GM21717 (cell line): ENCODE results near the gene LRRC57.
A peak's percentile ranks its signal among the peaks of the same experiment; 100 is the strongest.
"Not testable (repeated sequence)": the region's sequence is repeated elsewhere in the genome, so short reads cannot be mapped to it uniquely, and the experiment has no call there.

Experiments used
- ATAC-seq: cut with Tn5 transposase; IDR thresholded peaks from one replicate; pipeline ENCODE4 v1.9.1; 2021; ENCODE audit warnings: mild to moderate bottlenecking, moderate library complexity; ENCODE audit not compliant: unreplicated experiment

Gene LRRC57

GRCh38 chr15:42548249-42549031 is at the start of gene LRRC57, which contains the start of gene HAUS2:
LRRC57 (minus strand) TSS chr15:42548793; CDS start chr15:42548434, 359 bp downstream.
HAUS2 (plus strand) TSS chr15:42548838; CDS start chr15:42548873, 35 bp downstream.
- ATAC-seq, result peak; percentile 63

DNA sequence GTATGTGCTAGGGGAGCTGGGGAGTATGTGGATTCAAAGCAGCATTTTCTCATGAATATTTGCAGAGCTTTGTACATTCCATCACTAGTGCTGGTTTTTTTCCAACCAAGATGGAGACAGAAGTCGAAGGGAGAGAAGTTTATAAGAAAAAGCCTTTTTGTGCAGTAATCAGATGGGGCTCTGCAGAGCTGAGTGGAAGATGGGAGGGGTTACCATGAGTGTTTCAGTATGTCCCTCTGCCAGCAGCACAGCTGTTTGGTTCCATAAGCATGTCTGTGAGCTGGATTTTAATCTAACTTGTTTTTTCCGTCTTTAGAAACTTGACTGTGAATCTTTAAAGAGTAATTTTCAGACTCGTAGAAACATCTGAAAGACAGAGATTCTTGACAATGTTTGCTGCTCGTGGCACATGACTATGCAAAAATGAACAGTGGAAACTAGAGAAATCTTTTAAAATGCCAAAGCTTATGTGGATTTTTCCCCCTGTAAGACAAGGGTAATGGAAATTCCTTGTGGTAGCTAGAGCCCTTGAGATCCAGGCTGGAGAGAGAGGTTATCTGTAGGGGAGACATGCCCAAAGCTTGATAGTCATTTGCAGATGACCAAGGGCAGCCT is 47.1 kb upstream of the LRRC57 start:
- ATAC-seq, result no peak

- no peak for ATAC-seq
These were observed 45.5 kb upstream of the LRRC57 start for GRCh38 chr15:42594095-42594494.

DNA sequence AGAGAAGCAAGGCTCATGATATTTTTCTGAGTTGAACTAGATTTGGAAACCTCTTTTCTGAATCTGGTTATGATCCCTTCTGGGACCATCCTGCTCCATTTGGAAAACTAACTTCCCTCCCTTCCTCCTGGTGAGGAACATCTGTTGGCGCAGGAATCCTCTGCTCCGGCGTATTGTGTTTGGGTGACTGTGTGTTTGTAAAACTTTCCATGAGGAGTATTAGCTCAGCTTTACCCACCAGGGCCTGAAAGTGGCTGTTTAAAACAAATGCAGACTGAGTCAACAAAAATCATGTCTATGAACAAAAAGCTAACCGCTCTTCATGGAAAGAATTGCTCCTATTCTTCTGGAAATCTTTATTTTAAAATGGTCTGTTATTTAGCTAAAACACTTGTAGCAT is 44.5 kb upstream of the LRRC57 start:
- ATAC-seq, result no peak

DNA sequence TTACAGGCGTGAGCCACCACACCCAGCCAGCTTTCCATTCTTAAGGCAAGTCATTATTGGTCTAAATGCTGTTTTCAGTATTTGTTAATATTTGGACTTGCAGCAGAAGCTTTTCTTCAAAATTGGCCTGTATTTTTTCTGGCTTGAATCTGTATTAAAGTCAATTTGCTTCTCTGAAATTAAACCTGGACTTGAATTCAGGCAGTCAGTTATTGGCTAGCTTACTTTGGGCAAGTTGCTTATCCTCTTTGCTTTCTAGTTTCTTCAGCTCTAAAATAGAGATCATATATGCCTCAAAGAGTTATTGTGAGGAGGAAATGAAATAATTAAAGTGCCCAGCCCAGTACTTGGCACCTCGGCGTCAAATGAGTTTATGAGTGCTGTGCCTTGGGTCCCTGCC is 44.1 kb upstream of the LRRC57 start:
- ATAC-seq, result no peak

DNA sequence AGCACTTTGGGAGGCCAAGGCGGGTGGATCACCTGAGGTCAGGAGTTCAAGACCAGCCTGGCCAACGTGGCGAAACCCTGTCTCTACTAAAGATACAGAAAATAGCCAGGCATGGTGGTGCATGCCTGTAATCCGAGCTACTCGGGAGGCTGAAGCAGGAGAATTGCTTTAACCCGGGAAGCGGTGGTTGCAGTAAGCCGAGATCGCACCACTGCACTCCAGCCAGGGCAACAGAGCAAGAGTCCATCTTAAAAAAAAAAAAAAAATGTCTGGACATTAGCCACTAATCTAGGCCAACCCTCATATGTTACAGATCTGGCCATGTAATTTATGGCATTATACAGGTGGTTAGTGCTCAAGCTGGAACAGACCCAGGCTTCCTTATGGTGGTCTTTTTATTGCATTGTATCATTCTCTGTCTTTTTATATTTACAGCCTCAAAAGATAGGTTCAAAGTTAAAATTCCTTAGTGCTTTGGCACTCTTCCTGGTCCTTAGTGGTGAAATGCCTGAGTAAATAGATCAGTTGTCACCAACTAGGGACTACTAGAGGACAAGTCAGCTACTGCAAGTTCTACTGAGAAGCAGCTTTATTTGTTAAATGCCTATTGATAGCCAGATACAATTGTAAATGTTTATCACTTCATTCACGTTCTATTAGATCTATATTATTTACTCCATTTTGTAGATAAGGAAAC is 42.8 kb upstream of the LRRC57 start:
- no peak for ATAC-seq

DNA sequence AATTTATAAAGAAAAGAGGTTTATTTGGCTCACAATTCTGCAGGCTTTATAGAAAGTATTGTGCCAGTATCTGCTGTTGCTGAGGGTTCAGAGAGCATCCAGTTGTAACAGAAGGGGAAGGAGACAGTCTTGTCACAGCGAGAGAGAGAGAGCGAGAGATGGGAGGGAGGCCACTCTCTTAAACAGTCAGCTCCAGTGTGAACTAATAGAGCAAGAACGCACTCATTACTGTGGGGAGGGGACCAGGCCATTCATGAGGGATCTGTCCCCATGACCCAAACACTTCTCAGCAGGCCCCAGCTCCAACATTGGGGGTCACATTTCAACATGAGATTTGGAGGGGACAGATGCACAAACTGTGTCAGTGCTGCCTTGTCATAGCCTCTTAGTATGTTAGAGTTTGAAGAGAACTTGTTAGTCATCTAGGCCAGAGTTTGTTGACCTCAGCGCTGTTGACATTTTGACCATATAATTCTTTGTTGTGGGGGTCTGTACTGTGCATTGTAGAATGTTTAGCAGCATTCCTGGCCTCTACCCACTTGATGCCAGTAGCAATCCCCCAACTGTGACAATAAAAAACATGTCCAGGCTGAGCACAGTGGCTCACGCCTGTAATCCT is 42.1 kb upstream of the LRRC57 start:
- no peak for ATAC-seq

GRCh38 chr15:42584031-42584765 is 35.6 kb upstream of the LRRC57 start:
- no peak for ATAC-seq

- no peak for ATAC-seq
These were observed 34.2 kb upstream of the LRRC57 start for GRCh38 chr15:42582569-42583375.

DNA sequence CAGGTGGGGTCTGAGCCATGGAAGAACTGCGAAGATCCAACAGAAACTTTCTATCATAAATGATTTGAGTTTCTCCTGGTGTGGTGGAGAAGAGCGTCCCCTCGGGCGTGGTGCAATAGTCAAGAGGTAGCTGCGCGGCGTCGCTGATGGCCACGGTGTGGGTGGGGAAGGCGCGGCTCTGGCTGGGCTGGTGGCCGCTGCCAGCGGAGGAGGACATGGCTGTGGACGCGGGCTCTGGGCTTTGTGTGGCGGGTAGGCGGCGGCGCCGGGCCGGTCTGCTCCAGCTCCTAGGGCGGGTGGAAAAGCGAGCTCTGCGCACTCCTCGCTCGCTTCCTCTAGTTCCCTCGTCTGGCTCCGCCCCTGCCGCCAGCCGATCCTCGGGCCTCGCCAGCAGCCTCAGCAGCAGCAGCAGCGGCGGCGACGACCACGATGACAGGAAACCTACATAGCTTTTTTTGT is 32.7 kb upstream of the LRRC57 start:
- peak; percentile 73 for ATAC-seq

GRCh38 chr15:42578984-42579537 is 30.5 kb upstream of the LRRC57 start:
- ATAC-seq, result no peak

- no peak for ATAC-seq
These were observed 29.0 kb upstream of the LRRC57 start for GRCh38 chr15:42577514-42578031.

DNA sequence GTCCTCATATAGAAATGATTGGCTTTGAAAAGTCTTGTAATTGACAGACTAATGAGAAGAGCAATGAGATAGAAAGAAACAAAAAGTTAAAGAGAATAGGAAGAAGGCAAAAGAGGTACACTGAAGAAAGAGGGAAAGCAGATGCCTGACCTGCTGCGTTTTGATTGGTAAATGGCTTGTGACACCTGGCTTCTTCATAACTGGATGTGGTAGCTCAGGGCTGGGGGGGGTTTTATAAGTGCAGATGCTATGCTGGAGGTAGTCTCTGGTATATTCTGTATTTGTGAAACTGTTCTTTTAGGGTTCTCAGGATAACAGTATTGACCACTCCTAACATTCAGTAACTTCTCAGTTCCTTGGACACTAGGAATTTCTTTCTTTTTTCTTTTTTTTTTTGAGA is 28.2 kb upstream of the LRRC57 start:
- ATAC-seq, result no peak

DNA sequence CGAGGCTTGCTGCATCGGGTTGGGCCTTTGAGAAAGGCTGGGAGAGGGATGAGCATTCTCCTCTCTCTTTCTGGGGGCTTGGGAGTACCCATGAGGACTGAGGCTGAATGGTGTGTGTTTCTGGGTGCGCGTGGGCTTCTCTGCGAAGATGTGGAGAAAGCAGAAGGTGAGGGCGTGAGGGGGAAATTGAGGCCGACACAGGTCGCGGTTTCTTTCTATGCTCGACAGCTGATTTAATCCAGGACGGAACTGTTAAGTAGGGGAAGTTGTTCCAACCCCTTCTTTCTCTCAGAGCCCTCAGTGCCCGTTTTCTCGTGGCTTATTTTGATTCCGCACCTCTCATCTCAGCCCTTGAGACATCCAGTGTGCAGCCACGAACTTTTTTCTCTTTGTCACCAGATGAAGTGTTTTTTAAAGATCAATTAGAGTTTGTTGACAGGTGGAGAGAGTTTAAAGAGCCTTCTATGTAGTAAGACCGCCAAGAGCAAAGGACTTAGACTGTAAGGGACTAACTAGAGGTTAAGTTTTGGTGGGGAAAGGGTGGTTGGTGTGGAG is 27.5 kb upstream of the LRRC57 start:
- ATAC-seq, result no peak

DNA sequence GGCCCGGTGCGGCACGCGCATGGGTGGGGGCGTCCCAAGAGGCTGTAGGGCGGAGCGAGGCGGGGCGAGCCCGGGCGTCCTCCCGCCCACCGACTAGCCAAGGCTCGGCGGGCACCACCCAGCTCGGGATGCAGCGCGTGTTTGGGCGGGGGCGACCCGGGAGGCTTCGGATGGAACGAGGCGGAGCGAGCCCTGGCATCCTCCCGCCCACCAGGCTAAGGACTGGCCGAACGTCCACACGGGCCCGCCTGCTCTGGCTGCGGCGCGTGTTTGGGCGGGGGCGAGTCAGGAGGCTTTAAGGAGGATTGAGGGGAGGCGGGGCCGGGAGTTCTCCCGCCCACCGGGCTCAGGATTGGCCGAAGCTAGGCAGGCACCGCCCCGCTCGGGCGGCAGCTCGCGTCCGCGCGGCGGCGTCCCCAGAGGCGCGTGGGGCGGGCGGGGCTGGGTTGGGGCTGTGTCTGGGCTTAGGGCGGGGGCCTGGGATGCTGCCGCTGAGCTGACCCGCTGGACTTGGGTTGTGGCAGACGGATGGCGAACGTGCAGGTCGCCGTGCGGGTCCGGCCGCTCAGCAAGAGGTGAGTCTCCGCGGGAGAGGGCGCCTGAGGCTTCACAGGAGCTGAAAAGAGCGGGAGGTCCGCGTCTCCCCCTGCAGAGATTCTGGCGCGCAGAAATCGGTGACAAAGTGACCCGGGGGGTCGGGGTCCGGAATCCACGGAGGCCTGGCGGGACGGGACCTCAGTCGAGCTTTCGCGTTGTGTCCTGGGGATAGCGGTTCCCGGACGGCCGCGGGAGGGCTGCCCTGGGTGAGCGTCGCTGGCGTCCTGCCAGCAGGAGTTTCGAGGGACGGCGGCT is 26.8 kb upstream of the LRRC57 start, which contains the start of gene STARD9:
Gene STARD9, plus strand, starts transcription at position 419 of the 852 bp plus-strand sequence. Its CDS starts 110 bp downstream, at position 529.
- peak; percentile 88 for ATAC-seq

GRCh38 chr15:42558739-42559138 is 10.1 kb upstream of the LRRC57 start:
- no peak for ATAC-seq

- ATAC-seq, result not testable (repeated sequence)
These were observed 8.1 kb upstream of the LRRC57 start for GRCh38 chr15:42556550-42557207.
